Astrocyte (in vitro differentiated cells and primary cell): Measurements from ENCODE around the gene AATF.

Source experiments
- CTCF ChIP-seq: IDR thresholded peaks from 2 replicates; pipeline ENCODE4 v1.5.1; 2011; ENCODE audit warnings: low read depth, mild to moderate bottlenecking, inconsistent platforms, low read length, moderate library complexity; ENCODE audit not compliant: insufficient read depth
- EZH2 ChIP-seq: IDR thresholded peaks from 2 replicates; pipeline ENCODE4 v1.6.1; 2012; ENCODE audit warnings: mild to moderate bottlenecking, low read length, inconsistent platforms; ENCODE audit not compliant: insufficient read depth

- TF ChIP-seq EZH2 (no peak), CTCF (no peak)
These were observed 18.7 kb upstream of the AATF start for GRCh38 chr17:36929851-36930582.
